Astrocyte (in vitro differentiated cells and primary cell): Measurements from ENCODE around the gene POFUT2. TPM values are rescaled to one million over a fixed set of nuclear protein-coding genes. Genes with fewer than 3 reads are reported as not detected.

Experiments
- DNase-seq: peaks from one replicate; pipeline ENCODE4 v3.0.0-alpha.2; 2010; ENCODE audit warnings: low read depth
- FAIRE-seq: peaks from 2 replicates; lab custom pipeline; 2011; peaks lifted over from hg19 to GRCh38; lab: Jason Lieb, UNC
- H2AFZ ChIP-seq: 2 replicates; pipeline ENCODE4 v1.6.0; 2012; ENCODE audit warnings: low read depth, low read length, inconsistent platforms
- H3K27ac ChIP-seq: 2 replicates; pipeline ENCODE4 v1.5.1; 2011; ENCODE audit warnings: low read depth, low read length, inconsistent platforms
- H3K27me3 ChIP-seq: 2 replicates; pipeline ENCODE4 v1.6.0; 2011; ENCODE audit warnings: low read length, inconsistent platforms; ENCODE audit not compliant: insufficient read depth
- H3K36me3 ChIP-seq: 2 replicates; pipeline ENCODE4 v1.5.1; 2011; ENCODE audit warnings: low read length, inconsistent platforms; ENCODE audit not compliant: insufficient read depth
- H3K4me1 ChIP-seq: 2 replicates; pipeline ENCODE4 v1.5.1; 2011; ENCODE audit warnings: low read length, inconsistent platforms; ENCODE audit not compliant: insufficient read depth
- H3K4me2 ChIP-seq: 2 replicates; pipeline ENCODE4 v1.6.0; 2012; ENCODE audit warnings: low read length, inconsistent platforms
- H3K4me3 ChIP-seq: 2 replicates; pipeline ENCODE4 v1.5.1; 2011; ENCODE audit warnings: low read depth, mild to moderate bottlenecking, low read length, inconsistent platforms; ENCODE audit not compliant: insufficient read depth
- H3K79me2 ChIP-seq: 2 replicates; pipeline ENCODE4 v1.6.0; 2012; ENCODE audit warnings: mild to moderate bottlenecking, low read length, inconsistent platforms; ENCODE audit not compliant: insufficient read depth
- H3K9ac ChIP-seq: 2 replicates; pipeline ENCODE4 v1.6.0; 2012; ENCODE audit warnings: mild to moderate bottlenecking, low read length, inconsistent platforms
- H3K9me3 ChIP-seq: 2 replicates; pipeline ENCODE4 v1.5.1; 2012; ENCODE audit warnings: low read depth, mild to moderate bottlenecking, low read length, inconsistent platforms; ENCODE audit not compliant: insufficient read depth
- H4K20me1 ChIP-seq: 2 replicates; pipeline ENCODE4 v1.6.0; 2012; ENCODE audit warnings: low read length, inconsistent platforms; ENCODE audit not compliant: insufficient read depth
- H3K27ac Mint-ChIP-seq: one replicate; pipeline ENCODE4 v1.8.0; 2021; ENCODE audit warnings: mild to moderate bottlenecking, mixed read lengths; ENCODE audit not compliant: unreplicated experiment
- H3K27me3 Mint-ChIP-seq: one replicate; pipeline ENCODE4 v1.8.0; 2021; ENCODE audit warnings: low read depth, mixed read lengths; ENCODE audit not compliant: unreplicated experiment
- H3K36me3 Mint-ChIP-seq: one replicate; pipeline ENCODE4 v1.8.0; 2021; ENCODE audit warnings: low read depth, mixed read lengths; ENCODE audit not compliant: unreplicated experiment
- H3K4me1 Mint-ChIP-seq: one replicate; pipeline ENCODE4 v1.8.0; 2021; ENCODE audit warnings: low read depth, mixed read lengths; ENCODE audit not compliant: unreplicated experiment
- H3K4me3 Mint-ChIP-seq: one replicate; pipeline ENCODE4 v1.8.0; 2021; ENCODE audit warnings: mild to moderate bottlenecking, moderate library complexity, mixed read lengths; ENCODE audit not compliant: unreplicated experiment
- H3K9me3 Mint-ChIP-seq: one replicate; pipeline ENCODE4 v1.8.0; 2021; ENCODE audit warnings: mild to moderate bottlenecking, mixed read lengths; ENCODE audit not compliant: unreplicated experiment
- CTCF ChIP-seq: IDR thresholded peaks from 2 replicates; pipeline ENCODE4 v1.5.1; 2011; ENCODE audit warnings: low read depth, mild to moderate bottlenecking, inconsistent platforms, low read length, moderate library complexity; ENCODE audit not compliant: insufficient read depth
- EZH2 ChIP-seq: IDR thresholded peaks from 2 replicates; pipeline ENCODE4 v1.6.1; 2012; ENCODE audit warnings: mild to moderate bottlenecking, low read length, inconsistent platforms; ENCODE audit not compliant: insufficient read depth
- total RNA-seq: library from RNA; stranded (reverse); gene quantifications from 2 replicates; pipeline ENCODE4 v1.2.1, GENCODE V29; 2021

POFUT2 gene
- total RNA-seq, 1 donor from 2014 or later = 109 TPM

GRCh38 chr21:45313682-45314081, 26.0 kb upstream of the POFUT2 start:
- Histone ChIP-seq H3K9ac (no peak overlapping the region), H3K27ac (no peak overlapping the region), H3K4me2 (no peak overlapping the region), H2AFZ (no peak overlapping the region), H3K9me3 (no peaks in the 10 kb centered on the region), H3K27me3 (no peaks in the 10 kb centered on the region), H3K36me3 (no peaks in the 10 kb centered on the region), H3K79me2 (no peaks in the 10 kb centered on the region), H3K4me3 (no peak overlapping the region), H4K20me1 (no peaks in the 10 kb centered on the region), H3K4me1 (peaks cover 29% of the 10 kb centered on the region)
- Mint-ChIP-seq H3K27ac (no peak overlapping the region), H3K27me3 (no peaks in the 10 kb centered on the region), H3K4me1 (peaks cover 20% of the 10 kb centered on the region), H3K9me3 (peaks cover 13% of the 10 kb centered on the region), H3K4me3 (no peak overlapping the region), H3K36me3 (peaks cover 10% of the 10 kb centered on the region)
- FAIRE-seq (no peak), DNase-seq (no peak)
- TF ChIP-seq EZH2 (no peak), CTCF (no peak)

GRCh38 chr21:45313015-45313414, 25.3 kb upstream of the POFUT2 start:
- Histone ChIP-seq H4K20me1 (no peaks in the 10 kb centered on the region), H3K27ac (no peak overlapping the region), H3K9ac (no peak overlapping the region), H3K27me3 (no peaks in the 10 kb centered on the region), H2AFZ (no peak overlapping the region), H3K36me3 (no peaks in the 10 kb centered on the region), H3K4me1 (peaks cover 29% of the 10 kb centered on the region), H3K9me3 (no peaks in the 10 kb centered on the region), H3K79me2 (no peaks in the 10 kb centered on the region), H3K4me3 (no peak overlapping the region), H3K4me2 (no peak overlapping the region)
- Mint-ChIP-seq H3K27ac (no peak overlapping the region), H3K4me3 (no peak overlapping the region), H3K9me3 (peaks cover 13% of the 10 kb centered on the region), H3K4me1 (peaks cover 25% of the 10 kb centered on the region), H3K27me3 (no peaks in the 10 kb centered on the region), H3K36me3 (peaks cover 10% of the 10 kb centered on the region)
- DNase-seq (no peak), FAIRE-seq (no peak)
- TF ChIP-seq CTCF = no peak
- TF ChIP-seq EZH2 = no peak

- H3K36me3 Mint-ChIP-seq = peaks cover 10% of the 10 kb centered on the region
- no peaks in the 10 kb centered on the region for H3K27me3 Mint-ChIP-seq
- no peak overlapping the region for H3K4me3 Mint-ChIP-seq
- peaks cover 26% of the 10 kb centered on the region for H3K4me1 Mint-ChIP-seq
- no peak overlapping the region for H3K27ac Mint-ChIP-seq
- H2AFZ ChIP-seq = no peak overlapping the region
- DNase-seq (no peak), FAIRE-seq (no peak)
- peaks cover 13% of the 10 kb centered on the region for H3K9me3 Mint-ChIP-seq
- H3K27ac ChIP-seq = no peak overlapping the region
- TF ChIP-seq CTCF = no peak
- no peak for TF ChIP-seq EZH2
- no peaks in the 10 kb centered on the region for H4K20me1 ChIP-seq
- no peak overlapping the region for H3K9ac ChIP-seq
- no peak overlapping the region for H3K4me2 ChIP-seq
- no peak overlapping the region for H3K4me3 ChIP-seq
- no peaks in the 10 kb centered on the region for H3K27me3 ChIP-seq
- no peaks in the 10 kb centered on the region for H3K79me2 ChIP-seq
- peaks cover 29% of the 10 kb centered on the region for H3K4me1 ChIP-seq
- H3K36me3 ChIP-seq = no peaks in the 10 kb centered on the region
- no peaks in the 10 kb centered on the region for H3K9me3 ChIP-seq
Measured at GRCh38 chr21:45312296-45312695, 24.6 kb upstream of the POFUT2 start.
